EH (cell line): ENCODE data around the gene TRAF5.
"Not testable (repeated sequence)": the region's sequence is repeated elsewhere in the genome, so short reads cannot be mapped to it uniquely, and the experiment has no call there.

Experiments
- DNase-seq: peaks from one replicate; pipeline ENCODE4 v3.0.0-alpha.2; 2015; ENCODE audit warnings: low read depth

Gene TRAF5

DNA sequence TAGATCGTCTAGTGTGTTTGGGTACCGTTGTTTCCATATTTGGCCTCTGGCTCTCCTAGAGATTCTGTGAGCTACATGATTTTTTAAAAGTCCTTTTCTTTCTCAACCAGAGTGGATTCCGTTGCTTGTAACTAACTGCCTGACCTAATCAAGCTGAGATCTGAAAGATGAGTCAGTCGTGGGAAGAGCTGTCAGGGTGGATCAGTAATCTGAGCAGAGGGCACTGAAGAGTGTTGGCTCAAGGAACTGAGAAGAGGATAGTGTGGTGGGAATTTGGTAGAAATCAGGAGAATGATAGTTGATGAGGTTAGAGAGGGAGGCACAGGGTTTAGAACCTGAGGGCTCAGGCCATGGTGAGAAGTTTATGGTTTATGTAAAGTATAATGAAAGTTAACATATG, 52.2 kb downstream of the TRAF5 start:
- peak; percentile 85 for DNase-seq

DNA sequence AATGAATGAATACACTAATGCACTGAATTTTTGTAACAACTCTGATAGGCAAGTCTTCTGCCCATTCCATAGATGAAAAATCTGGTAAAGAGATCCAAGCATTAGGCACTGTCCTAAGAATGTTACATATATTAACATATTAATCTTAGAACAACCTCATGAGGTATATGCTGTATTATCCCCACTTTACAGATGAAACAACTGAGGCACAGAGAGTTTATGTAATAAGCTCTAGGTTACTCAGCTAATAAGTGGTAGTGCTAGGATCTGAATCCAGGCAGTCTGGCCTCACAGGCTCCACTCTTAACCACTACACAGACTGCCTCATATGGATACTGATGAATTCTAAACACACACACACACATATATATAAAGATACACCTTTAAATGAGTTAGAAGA, 52.8 kb downstream of the TRAF5 start:
- DNase-seq: no peak

DNA sequence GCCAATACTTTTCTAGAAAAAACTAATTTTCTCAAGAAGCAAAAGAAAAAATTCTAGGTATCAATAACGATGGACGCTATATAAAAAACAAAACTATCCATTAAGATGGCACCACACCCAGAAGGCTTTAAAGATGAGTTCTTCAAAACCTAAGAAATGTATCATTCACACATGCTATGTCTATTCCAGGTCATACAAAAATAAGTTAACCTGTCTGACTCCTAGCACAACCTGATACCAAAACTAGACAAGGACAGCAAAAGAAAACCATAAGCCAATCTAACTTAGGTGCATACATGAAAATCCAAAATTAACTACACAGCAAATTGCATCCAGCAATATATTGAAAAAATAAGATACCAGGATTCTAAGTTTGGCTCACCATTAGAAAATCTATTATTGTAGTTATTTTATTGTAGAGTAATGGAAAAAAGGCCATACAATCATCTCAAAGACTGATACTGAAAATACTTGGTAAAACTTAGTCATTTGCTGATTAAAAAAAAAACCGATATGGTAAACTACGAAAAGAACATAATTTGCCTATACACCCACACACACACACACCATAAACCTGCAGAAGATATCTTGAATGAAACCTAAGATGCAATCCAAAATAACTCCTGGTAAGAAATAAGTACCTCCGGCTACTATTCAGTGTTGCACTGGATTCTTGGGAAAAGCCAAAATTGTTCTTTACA, 55.0 kb downstream of the TRAF5 start:
- no peak for DNase-seq

DNA sequence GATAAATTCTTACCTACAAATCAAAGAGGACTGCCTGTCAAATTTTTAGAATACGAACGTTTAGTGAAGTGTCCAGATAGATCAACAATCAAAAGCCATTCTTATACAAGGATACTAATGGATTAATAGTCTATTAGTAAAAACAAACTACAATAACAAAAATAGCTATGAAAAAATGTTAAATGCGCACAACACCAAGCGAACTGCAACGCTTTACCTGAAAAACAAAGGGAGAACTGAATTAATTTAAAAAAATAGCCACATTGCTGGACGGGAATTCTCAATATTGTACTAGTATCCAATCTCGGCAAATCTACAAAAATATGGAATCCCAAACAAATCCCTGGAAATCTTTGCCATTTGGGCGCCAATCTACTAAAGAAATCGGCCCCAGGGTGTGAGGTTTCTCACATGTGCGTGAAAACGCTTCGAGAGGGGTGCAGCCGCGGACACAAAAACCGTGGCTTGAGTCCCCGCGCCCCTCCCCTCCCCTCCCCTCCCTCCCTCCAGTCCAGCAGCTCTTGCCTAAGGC, 55.6 kb downstream of the TRAF5 start:
- DNase-seq: no peak

DNA sequence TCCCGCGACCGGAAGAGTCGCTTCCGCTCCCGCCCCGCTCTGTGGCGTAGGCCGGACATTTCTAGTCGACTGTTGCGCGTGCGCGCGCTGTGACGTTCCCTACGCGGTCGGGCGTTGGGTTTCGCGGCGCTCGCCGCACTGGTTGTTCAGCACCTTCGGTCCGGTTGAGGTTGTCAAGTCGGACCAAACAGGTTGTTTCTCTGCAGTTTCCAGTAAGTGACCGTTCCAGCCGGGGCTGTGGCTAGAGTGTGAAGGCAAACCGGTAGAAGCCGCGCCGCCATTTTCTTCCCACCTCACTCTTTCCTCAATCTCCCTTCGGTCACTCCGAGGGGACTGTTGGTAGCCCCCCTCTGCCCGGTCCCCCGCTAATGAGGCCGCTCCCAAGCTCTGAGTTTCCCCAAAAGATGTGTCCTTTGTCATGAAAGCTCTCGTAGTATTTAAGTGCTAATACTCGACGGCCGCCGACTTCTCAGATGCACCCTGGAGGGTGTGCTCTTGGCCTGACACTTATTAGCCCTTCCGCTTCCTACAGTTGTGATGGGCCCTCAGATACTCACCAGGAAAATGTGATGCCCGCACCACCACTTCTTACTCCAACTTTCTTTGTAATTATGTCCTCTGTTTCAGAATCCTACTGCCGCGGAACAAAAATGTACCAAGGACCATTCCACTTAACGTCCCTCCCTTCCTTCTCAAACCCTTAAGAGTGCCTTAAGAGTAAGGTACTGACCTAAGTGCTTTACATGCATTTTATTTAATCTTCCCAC, 56.3 kb downstream of the TRAF5 start:
- peak; percentile 92 for DNase-seq

DNA sequence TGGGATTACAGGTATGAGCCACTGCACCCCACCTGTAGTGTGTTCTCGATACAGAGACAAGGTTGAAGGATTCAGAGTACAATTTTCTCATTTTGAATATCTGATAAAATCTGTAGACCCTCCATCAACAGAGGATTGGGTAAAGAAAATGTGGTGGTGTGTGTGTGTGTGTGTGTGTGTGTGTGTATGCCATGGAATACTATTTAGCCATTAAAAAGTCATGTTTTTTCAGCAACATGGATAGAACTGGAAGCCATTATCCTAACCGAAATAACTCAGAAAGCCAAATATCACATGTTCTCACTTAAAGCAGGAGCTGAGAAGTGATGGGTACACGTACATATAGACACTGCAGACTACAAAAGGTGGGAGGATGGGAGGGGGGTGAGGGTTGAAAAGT, 57.9 kb downstream of the TRAF5 start:
- no peak for DNase-seq

DNA sequence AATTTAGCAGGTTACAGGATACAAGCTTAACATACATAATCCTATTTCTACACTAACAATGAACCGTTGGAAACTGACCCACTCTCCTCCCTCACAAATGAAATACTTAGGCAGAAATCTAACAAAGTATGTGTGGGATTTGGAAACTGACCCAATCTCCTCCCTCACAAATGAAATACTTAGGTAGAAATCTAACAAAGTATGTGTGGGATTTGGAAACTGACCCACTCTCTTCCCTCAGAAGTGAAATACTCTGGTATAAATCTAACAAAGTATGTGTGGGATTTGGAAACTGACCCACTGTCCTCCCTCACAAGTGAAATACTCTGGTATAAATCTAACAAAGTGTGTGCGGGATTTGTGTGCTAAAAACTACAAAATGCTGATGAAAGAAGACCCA, 60.3 kb downstream of the TRAF5 start:
- DNase-seq: peak; percentile 46

DNA sequence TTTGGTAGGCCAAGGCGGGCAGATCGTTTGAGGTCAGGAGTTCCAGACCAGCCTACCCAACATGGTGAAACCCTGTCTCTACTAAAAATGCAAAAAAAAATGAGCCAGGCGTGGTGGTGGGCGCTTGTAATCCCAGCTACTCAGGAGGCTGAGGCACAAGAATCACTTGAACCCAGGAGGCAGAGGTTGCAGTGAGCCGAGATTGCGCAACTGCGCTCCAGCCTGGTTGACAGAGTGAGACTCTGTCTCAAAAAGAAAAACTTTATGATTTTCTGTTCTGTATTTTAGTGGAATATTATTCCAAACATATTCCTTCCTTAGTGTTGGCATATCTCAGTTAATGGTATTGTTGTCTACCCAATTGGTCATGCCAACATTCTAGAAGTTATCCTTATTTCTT, 64.2 kb downstream of the TRAF5 start:
- DNase-seq: not testable (repeated sequence)

DNA sequence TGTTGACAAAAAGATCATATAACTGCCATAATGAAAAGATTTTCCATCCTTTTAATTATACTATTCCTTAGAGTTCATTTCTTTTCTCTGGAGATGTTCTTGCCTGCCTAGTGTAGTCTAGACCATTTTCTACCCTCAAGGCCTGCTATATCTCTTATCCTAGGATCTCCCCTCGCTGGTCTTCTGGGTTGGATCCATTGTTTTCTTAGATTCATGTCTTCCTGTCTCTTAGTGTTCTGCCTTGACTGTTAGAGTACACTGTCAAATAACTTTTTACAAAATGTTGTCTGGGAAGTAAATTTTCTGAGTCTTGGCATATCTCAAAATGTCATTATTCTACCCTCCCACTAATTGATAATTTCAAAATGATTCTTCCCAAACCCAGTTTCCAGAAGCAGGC, 66.6 kb downstream of the TRAF5 start:
- no peak for DNase-seq

DNA sequence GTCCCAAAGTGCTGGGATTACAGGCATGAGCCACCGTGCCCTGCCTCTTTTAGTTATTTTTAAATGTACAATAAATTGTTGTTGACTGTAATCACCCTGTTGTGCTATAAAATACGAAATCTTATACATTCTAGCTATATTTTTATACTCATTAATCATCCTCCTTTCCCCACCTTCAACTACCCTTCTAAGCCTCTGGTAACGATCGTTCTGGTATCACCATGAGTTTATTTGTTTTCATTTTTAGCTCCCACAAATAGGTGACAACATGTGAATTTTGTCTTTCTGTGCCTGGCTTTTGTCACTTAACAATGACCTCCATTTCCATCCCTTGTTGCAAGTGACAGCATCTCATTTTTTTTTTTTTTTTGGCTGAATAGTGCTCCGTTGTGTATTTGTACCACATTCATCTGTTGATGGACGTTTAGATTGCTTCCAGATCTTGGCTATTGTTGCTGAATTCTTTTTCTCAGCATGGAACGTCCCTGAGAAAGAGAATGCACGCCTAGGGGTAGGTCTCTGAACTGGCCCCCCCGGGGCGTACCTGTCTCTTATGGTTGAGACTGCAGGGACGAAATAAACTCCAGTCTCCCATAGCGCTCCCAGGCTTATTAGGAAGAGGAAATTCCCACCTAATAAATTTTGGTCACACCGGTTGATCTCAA, 71.8 kb downstream of the TRAF5 start:
- not testable (repeated sequence) for DNase-seq

DNA sequence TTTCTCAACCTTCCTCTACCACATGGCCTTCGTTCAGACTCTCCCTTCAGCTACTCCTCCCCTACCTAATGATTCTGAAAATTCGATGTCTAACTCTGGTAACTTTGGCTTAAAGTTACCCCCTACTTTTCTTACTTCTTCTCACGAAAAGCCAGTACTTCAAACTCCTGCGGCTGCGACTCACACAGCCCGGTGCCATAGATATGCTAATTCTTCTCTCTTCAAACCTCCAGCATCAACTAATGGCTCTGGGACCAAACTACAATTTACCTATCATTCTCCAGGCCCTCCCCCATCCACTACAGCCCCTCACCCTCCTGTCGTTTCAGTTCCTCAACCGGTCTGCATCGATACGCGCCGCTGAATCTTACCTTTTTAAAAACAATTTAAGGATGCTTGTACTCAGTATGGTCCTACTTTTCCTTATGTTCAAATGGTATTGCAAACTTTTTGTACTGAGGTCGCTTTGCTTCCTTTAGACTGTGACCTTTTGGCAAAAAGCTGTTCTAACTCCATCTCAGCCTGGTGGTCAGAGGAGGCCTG, 73.3 kb downstream of the TRAF5 start:
- not testable (repeated sequence) for DNase-seq

DNA sequence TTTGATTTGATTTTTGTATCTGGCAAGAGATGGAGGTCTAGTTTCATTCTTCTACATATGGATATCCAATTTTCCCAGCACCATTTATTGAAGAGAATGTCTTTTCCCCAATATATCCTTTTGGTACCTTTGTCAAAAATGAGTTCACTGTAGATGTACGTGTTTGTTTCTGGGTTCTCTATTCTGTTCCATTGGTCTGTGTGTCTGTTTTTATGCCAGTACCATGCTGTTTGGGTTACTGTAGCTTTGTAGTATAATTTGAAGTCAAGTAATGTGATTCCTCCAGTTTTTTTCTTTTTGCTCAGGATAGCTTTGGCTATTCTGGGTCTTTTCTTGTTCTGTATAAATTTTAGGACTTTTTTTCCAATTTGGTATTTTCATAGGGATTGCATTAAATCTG, 75.1 kb downstream of the TRAF5 start:
- DNase-seq: not testable (repeated sequence)

DNA sequence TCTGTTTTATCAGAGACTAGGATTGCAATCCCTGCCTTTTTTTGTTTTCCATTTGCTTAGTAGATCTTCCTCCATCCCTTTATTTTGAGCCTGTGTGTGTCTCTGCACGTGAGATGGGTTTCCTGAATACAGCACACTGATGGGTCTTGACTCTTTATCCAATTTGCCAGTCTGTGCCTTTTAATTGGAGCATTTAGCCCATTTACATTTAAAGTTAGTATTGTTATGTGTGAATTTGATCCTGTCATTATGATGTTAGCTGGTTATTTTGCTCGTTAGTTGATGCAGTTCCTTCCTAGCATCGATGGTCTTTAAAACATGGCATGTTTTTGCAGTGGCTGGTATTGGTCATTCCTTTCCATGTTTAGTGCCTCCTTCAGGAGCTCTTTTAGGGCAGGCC, 79.5 kb downstream of the TRAF5 start:
- DNase-seq: not testable (repeated sequence)

DNA sequence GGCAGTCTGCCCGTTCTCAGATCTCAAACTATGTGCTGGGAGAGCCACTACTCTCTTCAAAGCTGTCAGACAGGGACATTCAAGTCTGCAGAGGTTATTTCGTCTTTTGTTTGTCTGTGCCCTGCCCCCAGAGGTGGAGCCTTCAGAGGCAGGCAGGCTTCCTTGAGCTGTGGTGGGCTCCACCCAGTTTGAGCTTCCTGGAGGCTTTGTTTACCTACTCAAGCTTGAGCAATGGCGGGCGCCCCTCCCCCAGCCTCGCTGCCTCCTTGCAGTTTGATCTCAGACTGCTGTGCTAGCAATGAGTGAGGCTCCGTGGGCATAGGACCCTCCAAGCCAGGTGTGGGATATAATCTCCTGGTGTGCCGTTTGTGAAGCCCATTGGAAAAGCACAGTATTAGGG, 81.1 kb downstream of the TRAF5 start:
- not testable (repeated sequence) for DNase-seq

DNA sequence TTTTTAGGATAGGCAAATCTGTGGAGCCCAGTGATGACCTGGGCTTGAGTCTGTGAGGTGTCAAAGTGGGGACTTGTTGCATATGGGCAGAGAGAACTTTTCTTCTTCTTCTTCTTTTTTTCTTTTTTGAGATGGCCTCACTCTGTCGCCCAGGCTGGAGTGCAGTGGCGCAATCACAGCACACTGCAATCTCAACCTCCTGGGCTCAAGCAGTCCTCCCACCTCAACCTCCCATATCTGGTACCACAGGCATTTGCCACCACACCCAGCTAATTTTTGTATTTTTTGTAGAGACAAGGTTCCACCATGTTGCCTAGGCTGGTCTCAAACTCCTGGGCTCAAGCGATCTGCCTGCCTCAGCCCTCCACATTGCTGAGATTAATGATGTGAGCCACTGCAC, 85.0 kb downstream of the TRAF5 start:
- DNase-seq: no peak

DNA sequence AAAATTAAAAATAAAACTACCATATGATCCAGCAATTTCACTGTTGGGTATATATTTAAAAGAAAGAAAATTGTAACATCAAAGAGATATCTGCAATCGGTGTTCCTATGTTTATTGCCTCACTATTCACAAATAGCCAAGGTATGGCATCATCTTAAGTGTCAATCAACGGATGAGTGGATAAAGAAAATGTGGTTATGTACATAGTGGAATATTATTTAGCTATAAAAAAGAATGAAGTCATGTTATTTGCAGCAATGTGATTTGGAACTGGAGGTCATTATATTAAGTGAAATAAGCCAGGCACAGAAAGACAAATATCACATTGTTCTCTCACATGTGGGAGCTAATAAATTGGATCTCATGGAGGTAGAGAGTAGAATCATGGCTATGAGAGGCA, 89.1 kb downstream of the TRAF5 start:
- DNase-seq: no peak

DNA sequence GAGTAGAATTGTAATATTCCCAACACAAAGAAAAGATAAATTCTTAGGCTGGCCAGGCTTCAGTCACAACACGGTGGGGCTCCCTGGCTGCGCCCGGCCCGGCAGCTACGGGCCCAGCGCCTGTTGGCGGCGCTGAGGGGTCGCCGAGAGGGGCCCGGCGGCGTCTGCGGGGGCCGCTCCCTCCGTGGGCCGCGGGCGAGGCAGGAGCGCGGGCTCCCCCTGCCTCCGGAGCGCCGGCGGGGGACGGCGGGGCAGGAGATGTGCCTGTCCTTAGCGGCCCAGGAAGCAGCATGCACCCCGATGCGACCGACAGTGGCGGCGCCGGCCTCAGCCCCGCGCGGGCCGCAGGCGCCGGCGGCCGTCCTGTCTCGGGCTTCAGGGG, 89.6 kb downstream of the TRAF5 start:
- peak; percentile 43 for DNase-seq

DNA sequence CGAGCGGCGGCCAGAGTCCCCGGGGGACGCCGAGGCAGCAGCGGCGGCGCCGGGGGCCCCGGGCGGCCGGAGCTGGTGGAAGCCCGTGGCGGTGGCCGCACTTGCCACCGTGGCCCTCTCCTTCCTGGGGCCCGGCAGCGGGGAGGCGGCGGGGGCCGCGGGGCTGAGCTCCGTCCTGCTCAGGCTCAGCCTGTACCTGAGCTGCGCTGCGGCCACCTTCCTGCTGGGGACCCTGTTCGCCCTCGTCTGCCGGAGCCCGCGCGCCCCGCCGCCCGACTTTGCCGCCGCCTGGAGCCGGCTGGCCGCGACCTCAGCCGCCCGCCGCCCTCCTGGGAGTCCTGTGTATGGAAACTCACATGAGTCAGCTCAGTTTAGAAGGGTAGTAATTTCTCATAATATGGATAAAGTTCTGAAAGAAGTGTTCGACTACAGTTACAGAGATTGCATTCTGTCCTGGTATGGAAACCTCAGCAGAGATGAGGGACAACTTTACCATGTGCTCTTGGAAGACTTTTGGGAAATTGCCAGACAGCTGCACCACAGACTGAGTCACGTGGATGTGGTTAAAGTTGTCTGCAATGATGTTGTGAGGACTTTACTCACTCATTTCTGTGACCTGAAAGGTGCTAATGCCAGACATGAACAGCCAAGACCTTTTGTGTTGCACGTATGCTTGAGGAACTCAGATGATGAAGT, 90.1 kb downstream of the TRAF5 start:
- peak; percentile 79 for DNase-seq

DNA sequence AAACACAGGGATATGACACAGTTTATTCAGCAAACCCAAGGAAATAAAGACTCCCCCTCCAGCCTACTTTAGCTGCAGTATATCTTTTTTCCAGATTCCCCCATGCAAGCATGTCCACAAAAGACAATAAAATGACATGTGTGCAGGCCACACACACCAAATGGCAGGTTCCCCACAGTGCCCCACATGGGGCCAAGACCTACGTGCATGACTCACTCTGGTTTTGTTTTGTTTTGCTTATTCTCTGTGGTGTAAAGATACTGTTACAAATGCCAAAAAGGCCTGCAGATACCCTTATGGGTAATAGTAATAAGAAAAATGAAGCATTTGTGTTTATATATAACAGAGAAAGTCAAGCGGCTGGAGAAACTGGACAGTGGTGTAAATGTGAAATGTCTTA, 93.8 kb downstream of the TRAF5 start:
- peak; percentile 58 for DNase-seq

DNA sequence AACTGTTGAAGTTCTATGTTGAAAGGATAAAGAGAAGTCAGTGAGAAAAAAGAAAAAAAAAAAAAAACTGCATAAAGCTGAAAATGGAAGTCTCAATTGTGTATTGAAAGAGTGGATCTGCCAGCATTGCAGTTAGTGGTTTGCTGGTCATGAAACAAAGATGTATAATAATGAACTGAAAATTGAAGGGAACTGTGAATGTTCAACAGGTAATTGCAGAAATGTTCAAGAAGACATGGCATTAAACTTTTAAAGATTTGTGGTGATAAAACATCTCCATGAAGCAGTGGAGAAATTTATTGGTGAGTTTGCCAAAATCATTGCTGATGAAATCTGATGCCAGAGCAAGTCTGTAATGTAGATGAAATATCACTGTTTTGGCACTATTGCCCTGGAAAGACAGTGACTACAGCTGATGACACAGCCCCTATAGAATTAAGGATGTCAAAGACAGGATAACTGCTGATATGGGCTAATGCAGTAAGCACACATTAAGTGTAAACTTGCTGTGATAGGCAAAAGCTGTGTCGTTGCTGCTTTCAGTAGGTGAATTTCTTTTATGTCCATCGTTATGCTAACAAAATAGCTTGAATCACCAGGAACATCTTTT, 94.3 kb downstream of the TRAF5 start:
- peak; percentile 60 for DNase-seq

DNA sequence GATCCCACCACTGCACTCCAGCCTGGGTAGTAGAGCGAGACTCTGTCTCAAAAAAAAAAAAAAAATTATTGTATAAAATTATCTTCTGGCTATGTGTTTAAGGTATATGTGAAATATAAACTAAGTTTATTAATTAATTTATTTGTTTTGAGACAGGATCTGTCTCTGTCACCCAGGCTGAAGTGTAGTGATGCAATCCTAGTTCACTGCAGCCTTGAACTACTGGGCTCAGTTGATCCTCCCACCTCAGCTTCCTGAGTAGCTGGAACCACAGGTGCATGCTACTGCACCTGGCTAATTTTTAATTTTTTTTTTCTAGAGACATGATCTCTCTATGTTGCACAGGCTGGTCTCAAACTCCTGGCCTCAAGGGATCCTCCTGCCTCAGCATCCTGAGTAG, 97.4 kb downstream of the TRAF5 start:
- no peak for DNase-seq
